Activated CD4-positive, CD25-positive, alpha-beta regulatory T cell (primary cell): ENCODE data around the gene GSTM4.
"Not testable (repeated sequence)": the region's sequence is repeated elsewhere in the genome, so short reads cannot be mapped to it uniquely, and the experiment has no call there.

Experiments used
- DNase-seq, 4 experiments: peaks; one replicate each; lab custom pipeline; 2025; lab: John Stamatoyannopoulos, UW

The GSTM4 gene

GRCh38 chr1:109637446-109637845, 18.5 kb upstream of the GSTM4 start:
- no peak for DNase-seq

GRCh38 chr1:109639063-109639840, 16.6 kb upstream of the GSTM4 start:
- DNase-seq, result no peak

- DNase-seq, result no peak
Measured at GRCh38 chr1:109639841-109640184, 16.1 kb upstream of the GSTM4 start.

- DNase-seq, result peak; percentile 72 to 96 (median 84)
Measured at GRCh38 chr1:109640285-109640865, 15.5 kb upstream of the GSTM4 start.

GRCh38 chr1:109641078-109641740, 14.7 kb upstream of the GSTM4 start:
- no peak for DNase-seq

GRCh38 chr1:109641861-109642260, 14.0 kb upstream of the GSTM4 start:
- DNase-seq, result no peak

- no peak for DNase-seq
Measured at GRCh38 chr1:109642626-109643025, 13.3 kb upstream of the GSTM4 start.

GRCh38 chr1:109643385-109644230, 12.3 kb upstream of the GSTM4 start:
- peak; percentile 74 to 83 (median 76) for DNase-seq

GRCh38 chr1:109644670-109645069, 11.2 kb upstream of the GSTM4 start:
- no peak for DNase-seq

- DNase-seq, result no peak
Measured at GRCh38 chr1:109649491-109649914, 6.4 kb upstream of the GSTM4 start.

GRCh38 chr1:109650609-109651008, 5.3 kb upstream of the GSTM4 start:
- no peak for DNase-seq

GRCh38 chr1:109652402-109652801, 3.5 kb upstream of the GSTM4 start:
- no peak for DNase-seq

GRCh38 chr1:109653306-109653705, 2.6 kb upstream of the GSTM4 start:
- no peak for DNase-seq

GRCh38 chr1:109654519-109654918, 1.4 kb upstream of the GSTM4 start:
- DNase-seq, result no peak

- no peak for DNase-seq
Measured at GRCh38 chr1:109657395-109657794, 1.5 kb downstream of the GSTM4 start.

- no peak for DNase-seq
Measured at GRCh38 chr1:109657970-109658369, 2.1 kb downstream of the GSTM4 start.

- no peak for DNase-seq
Measured at GRCh38 chr1:109658533-109659042, 2.7 kb downstream of the GSTM4 start.

GRCh38 chr1:109659145-109659544, 3.2 kb downstream of the GSTM4 start:
- DNase-seq, result no peak

- DNase-seq, result no peak
Measured at GRCh38 chr1:109659997-109660690, 4.2 kb downstream of the GSTM4 start.

GRCh38 chr1:109660691-109661026, 4.8 kb downstream of the GSTM4 start:
- DNase-seq, result not testable (repeated sequence)

- DNase-seq, result no peak
Measured at GRCh38 chr1:109661391-109661790, 5.5 kb downstream of the GSTM4 start.

- no peak for DNase-seq
Measured at GRCh38 chr1:109664671-109665070, 8.8 kb downstream of the GSTM4 start.
